Measurements from ENCODE around the gene ATP8A2. TPM values are rescaled to one million over a fixed set of nuclear protein-coding genes. Genes with fewer than 3 reads are reported as not detected.

The ATP8A2 gene
- polyA plus RNA-seq, 3 donors: not detected

GRCh38 chr13:25391932-25392331, 20.2 kb downstream of the ATP8A2 start:
- no peaks in the 10 kb centered on the region for H4K20me1 ChIP-seq (ENCODE audit: insufficient read depth, low read length)
- H3K4me2 ChIP-seq (replicated peaks; ENCODE audit: extremely low read depth, low read length, poor library complexity, severe bottlenecking): no peak overlapping the region
- H3K27ac Mint-ChIP-seq: no peak overlapping the region
- no peaks in the 10 kb centered on the region for H3K79me2 ChIP-seq (ENCODE audit: insufficient read depth, low read length)
- peaks cover 5 to 7% (median 5%) of the 10 kb centered on the region in 3 donors for H3K27me3 Mint-ChIP-seq (ENCODE audit: low read depth in 3 of 3)
- H3K36me3 Mint-ChIP-seq: no peaks in the 10 kb centered on the region
- no peak overlapping the region for H2AFZ ChIP-seq (ENCODE audit: insufficient read depth, low read depth, low read length, poor library complexity, severe bottlenecking)
- TF ChIP-seq CTCF (IDR thresholded peaks at IDR 0.05): no peak
- no peak overlapping the region for H3K27ac ChIP-seq (ENCODE audit: low read depth in 1 of 2, low read length in 2 of 2)
- H3K9me3 ChIP-seq (replicated peaks in 1 of 2; ENCODE audit: control insufficient read depth in 1 of 2, insufficient read depth in 1 of 2, low read length in 2 of 2): no peaks in the 10 kb centered on the region
- H3K4me1 ChIP-seq (ENCODE audit: control insufficient read depth in 1 of 2, insufficient read depth in 2 of 2, low read length in 2 of 2): no peaks in the 10 kb centered on the region
- H3K4me1 Mint-ChIP-seq: no peaks in the 10 kb centered on the region
- 100% methylated on average over 3 of the region's 4 CpGs for WGBS (ENCODE audit: insufficient coverage)
- H3K4me3 Mint-ChIP-seq: no peak overlapping the region
- H3K9me3 Mint-ChIP-seq: peaks cover 0 to 11% (median 2%) of the 10 kb centered on the region in 7 donors
- no peak for DNase-seq
- no peaks in the 10 kb centered on the region for H3K36me3 ChIP-seq (replicated peaks in 1 of 2; ENCODE audit: control insufficient read depth in 1 of 2, insufficient read depth in 2 of 2, low read length in 2 of 2)
- no peak overlapping the region for H3K9ac ChIP-seq (ENCODE audit: insufficient read depth, low read length, poor library complexity, severe bottlenecking)
- intact Hi-C loops (cut with micrococcal nuclease): no loop called here
- no peak overlapping the region for H3K4me3 ChIP-seq (replicated peaks in 1 of 3; ENCODE audit: low read depth in 2 of 3, low read length in 3 of 3)
- H3K27me3 ChIP-seq (ENCODE audit: control insufficient read depth in 2 of 2, insufficient read depth in 2 of 2, low read length in 2 of 2): no peaks in the 10 kb centered on the region

DNA sequence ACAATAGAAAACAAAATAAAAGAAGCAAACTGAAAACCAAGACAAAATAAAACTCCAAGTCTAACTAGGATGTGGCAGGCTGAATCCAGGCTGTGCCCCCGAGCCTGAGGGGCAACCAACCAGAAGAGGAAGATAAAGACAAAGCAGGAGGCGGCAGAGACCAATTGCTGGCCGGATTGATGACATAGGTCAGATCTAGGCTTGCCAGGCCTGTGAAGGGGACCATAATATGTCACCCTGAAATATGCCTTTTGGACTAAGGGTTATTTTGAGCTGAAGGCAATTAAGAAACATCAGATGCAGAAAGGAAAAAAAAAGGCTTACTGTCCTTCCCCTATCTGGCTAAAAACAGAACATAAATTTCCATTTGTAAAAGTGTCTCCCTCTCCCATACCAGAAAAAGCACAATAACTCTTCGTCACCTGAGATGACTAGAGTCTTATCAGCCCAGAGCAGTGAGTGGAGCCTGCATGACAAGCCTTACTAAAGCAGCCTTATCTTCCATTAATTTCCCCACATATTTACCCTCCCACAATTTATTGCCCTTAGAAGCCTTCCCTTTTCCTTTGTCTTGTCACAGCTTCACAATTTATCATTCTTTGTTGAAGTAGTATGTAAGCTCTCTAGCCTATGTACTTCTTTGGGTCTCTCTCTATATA, 22.8 kb downstream of the ATP8A2 start:
- WGBS (ENCODE audit: insufficient coverage): 79% methylated on average over 4 of the region's 4 CpGs
- no peaks in the 10 kb centered on the region for H3K36me3 Mint-ChIP-seq

More for the DNA sequence above, 22.8 kb downstream of the ATP8A2 start:
- H3K4me1 Mint-ChIP-seq: no peaks in the 10 kb centered on the region
- intact Hi-C loops (cut with micrococcal nuclease): no loop called here
- no peak overlapping the region for H2AFZ ChIP-seq (ENCODE audit: insufficient read depth, low read depth, low read length, poor library complexity, severe bottlenecking)
- H3K36me3 ChIP-seq (replicated peaks in 1 of 2; ENCODE audit: control insufficient read depth in 1 of 2, insufficient read depth in 2 of 2, low read length in 2 of 2): no peaks in the 10 kb centered on the region
- no peak for DNase-seq
- TF ChIP-seq CTCF (IDR thresholded peaks at IDR 0.05): no peak
- no peaks in the 10 kb centered on the region for H4K20me1 ChIP-seq (ENCODE audit: insufficient read depth, low read length)
- H3K27ac ChIP-seq (ENCODE audit: low read depth in 1 of 2, low read length in 2 of 2): no peak overlapping the region
- no peak overlapping the region for H3K4me3 Mint-ChIP-seq
- H3K27ac Mint-ChIP-seq: no peak overlapping the region
- peaks cover 5 to 9% (median 5%) of the 10 kb centered on the region in 3 donors for H3K27me3 Mint-ChIP-seq (ENCODE audit: low read depth in 3 of 3)
- peaks cover under 1 to 12% (median 3%) of the 10 kb centered on the region in 7 donors for H3K9me3 Mint-ChIP-seq
- no peak overlapping the region for H3K4me3 ChIP-seq (replicated peaks in 1 of 3; ENCODE audit: low read depth in 2 of 3, low read length in 3 of 3)
- no peaks in the 10 kb centered on the region for H3K27me3 ChIP-seq (ENCODE audit: control insufficient read depth in 2 of 2, insufficient read depth in 2 of 2, low read length in 2 of 2)
- H3K9ac ChIP-seq (ENCODE audit: insufficient read depth, low read length, poor library complexity, severe bottlenecking): no peak overlapping the region
- H3K4me1 ChIP-seq (ENCODE audit: control insufficient read depth in 1 of 2, insufficient read depth in 2 of 2, low read length in 2 of 2): no peaks in the 10 kb centered on the region
- H3K9me3 ChIP-seq (replicated peaks in 1 of 2; ENCODE audit: control insufficient read depth in 1 of 2, insufficient read depth in 1 of 2, low read length in 2 of 2): peaks cover 0 to 5% of the 10 kb centered on the region in 2 donors
- H3K4me2 ChIP-seq (replicated peaks; ENCODE audit: extremely low read depth, low read length, poor library complexity, severe bottlenecking): no peak overlapping the region
- H3K79me2 ChIP-seq (ENCODE audit: insufficient read depth, low read length): no peaks in the 10 kb centered on the region

Measured in CD14-positive monocyte (primary cell).